Ramos (cell line): ENCODE results near the gene ITGA8.
"Not testable (repeated sequence)": the region's sequence is repeated elsewhere in the genome, so short reads cannot be mapped to it uniquely, and the experiment has no call there.

Experiments used
- in situ Hi-C: fragments of 300-500 bp; cut with MboI; formaldehyde crosslinking; loops from one replicate; pipeline ENCODE4 v1.14.3; 2022; ENCODE audit warnings: low sequenced_read_pairs; ENCODE audit not compliant: unreplicated experiment

The ITGA8 gene

DNA sequence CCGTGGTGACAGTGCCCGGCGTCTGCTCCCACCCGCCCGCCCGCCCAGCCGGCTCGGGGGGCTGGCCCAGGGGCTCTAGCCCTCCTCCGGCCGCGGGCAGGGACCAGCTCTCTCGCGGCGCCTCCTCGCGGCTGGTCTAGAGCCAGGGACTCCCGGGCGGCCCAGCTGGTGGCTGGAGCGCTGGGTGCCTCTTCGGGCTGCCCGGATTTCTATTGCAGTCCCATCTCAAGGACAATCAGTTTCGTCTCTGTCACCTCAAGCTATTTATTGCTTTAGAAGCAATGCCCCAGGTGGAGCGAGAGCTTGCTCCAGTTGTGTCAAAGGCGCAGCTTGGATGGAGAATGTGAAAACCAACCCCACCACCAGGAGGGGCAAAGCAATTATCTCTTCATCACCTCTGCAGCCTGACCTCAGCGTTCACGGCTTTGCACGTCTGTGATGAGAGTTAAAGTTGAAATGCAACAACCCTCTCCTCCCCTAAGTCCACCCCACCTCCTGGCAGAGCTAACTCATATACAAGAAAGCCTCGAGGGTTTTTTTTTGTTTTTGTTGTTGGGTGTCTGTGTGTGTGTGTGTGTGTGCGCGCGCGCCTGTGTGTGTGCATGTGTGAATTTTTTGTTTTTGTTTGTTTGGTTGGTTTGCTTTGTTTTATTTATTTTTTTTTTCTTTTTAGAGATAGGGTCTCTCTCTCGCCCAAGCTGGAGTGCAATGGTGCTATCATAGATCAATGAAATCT lies at the start of gene ITGA8:
ITGA8 (minus strand) TSS at position 24 of the 736 bp plus-strand sequence. CDS start 151 bp downstream, outside the sequence.
- in situ Hi-C loops: no loop called here

DNA sequence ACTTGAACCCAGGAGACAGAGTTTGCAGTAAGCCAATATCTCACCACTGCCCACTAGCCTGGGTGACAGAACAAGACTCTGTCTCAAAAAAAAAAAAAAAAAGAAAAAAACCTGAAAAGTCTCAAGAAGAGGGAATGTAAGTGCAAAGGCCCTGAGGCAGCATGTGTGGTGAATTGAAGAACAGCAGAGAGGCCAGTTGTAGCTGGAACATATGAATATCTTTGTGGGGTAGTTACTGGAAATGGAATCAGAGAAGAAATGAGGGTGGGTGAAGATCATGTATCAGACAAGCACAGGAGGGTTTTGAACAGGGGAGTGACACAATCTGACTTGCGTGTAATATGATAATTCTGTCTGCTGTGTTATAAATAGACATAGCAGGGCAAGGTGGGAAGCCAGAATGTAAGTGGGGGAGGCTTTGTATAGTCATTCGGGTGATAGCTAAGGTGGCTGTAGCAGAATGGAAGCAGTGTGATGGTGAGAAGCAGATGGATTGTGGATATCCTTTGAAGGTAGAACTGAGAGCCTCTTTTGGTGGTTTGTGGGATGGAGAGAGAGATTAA lies 45.3 kb upstream of the ITGA8 start:
- in situ Hi-C loops: no loop called here

DNA sequence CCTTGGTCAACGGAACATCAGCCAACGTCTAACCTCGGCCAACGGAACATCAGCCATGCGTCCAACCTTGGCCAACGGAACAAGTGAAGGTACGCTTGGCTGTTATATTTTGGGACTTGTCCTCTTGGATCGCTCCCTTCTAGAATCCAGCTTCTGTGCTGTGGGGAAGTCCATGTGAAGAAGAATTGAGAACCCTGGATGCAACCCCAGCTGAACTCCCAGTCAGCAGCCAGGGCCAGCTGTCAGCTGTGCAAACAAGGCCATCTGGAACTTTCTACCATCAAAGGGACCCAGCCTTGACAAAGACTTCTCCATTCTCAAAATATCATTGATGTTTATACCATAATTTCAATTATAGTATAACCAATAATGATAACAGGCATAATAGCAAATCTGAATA lies 43.3 kb upstream of the ITGA8 start:
- in situ Hi-C loops: no loop called here

DNA sequence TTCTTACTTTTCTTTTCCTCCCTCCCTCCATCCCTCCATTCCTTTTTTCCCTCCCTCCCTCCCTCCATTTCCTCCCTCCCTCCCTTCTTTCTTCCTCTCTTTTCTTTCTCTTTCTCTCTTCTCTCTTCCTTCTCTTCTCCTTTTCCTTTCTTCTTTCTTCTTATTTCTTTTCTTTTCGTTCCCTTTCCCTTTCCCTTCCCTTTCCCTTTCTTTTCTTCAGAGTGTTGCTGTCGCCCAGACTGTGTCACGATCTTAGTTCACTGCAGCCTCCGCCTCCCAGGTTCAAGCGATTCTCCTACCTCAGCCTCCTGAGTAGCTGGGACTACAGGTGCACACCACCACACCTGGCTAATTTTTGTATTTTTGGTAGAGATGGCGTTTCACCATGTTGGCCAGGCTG lies 42.5 kb upstream of the ITGA8 start:
- in situ Hi-C loops: not testable (repeated sequence)

DNA sequence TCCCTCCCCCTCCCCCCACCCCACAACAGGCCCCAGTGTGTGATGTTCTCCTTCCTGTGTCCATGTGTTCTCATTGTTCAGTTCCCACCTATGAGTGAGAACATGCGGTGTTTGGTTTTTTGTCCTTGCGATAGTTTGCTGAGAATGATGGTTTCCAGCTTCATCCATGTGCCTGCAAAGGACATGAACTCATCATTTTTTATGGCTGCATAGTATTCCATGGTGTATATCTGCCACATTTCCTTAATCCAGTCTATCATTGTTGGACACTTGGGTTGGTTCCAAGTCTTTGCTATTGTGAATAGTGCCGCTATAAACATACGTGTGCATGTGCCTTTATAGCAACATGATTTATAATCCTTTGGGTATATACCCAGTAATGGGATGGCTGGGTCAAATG lies 41.5 kb upstream of the ITGA8 start:
- in situ Hi-C loops: not testable (repeated sequence)

DNA sequence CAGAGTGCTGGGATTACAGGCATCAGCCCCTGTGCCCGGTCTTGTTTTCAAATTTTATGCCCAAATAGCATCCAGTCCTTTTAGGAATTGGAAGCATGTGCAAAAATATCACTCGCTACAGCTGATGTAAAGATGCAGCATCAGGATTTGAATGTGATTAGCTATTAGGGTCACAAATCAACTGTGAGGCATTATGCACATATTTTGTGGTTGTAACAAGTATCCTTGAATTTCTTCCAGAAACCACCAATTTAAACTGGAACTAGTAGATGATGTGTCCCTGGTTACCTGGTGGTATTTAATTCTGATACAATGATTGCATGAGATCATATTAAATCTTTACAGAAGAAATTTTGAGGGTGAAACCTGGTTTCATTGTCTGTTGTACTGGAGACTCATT lies 41.0 kb upstream of the ITGA8 start:
- in situ Hi-C loops: no loop called here

DNA sequence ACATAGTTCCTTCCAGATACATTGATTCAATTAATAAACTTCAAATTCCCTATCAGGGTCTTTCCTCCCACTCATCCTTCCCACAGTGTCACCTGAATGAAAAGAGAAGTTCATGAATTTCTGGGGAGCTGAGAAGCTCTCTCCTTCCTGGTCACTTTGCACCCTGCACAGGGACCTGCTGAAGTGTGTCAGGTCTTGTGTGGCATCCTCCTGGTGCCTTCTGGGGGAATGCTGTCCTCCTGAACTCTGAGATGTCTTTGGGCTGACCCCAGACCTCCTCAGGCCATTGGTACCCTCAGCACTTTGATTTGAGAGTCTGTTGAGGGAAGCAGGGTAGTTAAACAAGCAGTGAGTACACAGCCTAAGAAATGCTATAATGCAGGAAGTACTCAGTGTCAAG lies 39.5 kb upstream of the ITGA8 start:
- in situ Hi-C loops: no loop called here

DNA sequence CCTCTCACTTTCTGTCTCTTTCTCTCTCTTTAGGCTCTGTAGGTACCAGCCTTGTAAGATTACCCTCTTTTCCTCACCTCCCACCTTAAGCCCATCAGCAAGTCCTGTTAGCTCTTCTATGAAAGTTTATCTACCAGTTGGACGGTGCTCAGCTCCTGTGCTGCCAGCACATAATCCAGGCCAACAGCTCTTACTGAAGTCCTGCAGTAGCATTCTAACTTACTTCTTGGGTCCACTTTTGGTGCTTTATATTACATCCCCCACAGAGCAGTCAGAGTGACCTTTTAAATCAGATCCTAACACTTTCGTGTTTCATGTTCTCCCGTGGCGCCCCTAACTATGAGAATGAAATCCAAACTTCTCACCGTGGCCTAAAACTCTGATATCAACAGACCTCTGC lies 38.9 kb upstream of the ITGA8 start:
- in situ Hi-C loops: no loop called here

DNA sequence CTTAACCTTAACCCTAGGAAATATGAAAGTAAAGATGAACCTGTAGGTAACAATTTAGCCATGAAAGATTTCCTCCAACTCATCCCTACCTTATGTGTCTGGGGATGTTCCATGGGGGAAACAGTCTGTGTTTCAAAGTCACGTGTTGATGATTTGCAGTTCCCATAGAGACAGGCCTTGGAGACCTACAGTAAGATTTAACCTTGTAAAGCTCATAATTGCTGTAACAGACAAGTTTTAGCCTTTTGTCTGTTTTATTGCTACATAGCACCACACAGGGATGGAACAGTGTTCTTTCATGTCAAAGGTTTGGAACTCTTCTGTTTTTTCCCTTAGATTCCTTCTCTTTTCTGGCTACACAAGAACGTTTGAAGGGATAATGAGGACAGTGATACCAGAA lies 35.2 kb upstream of the ITGA8 start:
- in situ Hi-C loops: no loop called here

DNA sequence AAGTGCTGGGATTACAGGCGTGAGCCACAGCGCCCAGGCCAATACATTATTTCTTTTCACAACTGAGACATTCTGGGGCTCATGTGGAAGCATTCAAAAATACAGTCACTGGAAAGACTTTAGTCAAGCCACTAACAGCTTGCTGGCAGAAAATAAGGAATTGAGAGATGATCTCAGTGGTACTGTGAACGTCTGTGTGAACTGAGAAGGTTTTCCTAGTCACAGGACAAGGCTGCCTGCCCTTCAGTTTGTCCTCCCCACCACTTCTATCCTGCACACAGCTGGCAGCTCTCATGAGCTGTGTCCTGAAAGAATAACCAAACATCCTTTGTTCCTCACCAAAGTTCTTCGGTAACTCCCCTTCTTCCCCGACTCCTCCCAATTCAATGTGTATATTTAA lies 31.3 kb upstream of the ITGA8 start:
- in situ Hi-C loops: no loop called here

DNA sequence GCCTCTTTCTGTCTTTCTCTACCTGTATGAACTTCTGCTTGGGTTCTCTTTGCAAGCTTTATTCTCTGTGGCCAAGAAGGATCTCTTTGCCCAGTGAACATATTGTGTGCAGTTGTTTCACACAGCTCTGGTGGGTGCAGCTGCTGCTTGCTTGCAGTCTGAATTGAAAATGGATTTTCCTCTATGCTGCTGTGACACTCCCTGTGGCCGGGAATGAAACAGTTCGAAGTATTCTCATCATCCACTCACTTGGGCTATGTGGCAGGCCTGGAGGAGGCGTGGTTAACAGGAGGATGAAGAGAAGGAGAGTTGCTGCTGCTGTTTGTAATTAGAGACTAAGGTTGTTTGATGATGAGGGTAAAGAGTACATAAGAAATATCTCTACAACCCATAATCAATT lies 28.4 kb upstream of the ITGA8 start:
- in situ Hi-C loops: no loop called here

DNA sequence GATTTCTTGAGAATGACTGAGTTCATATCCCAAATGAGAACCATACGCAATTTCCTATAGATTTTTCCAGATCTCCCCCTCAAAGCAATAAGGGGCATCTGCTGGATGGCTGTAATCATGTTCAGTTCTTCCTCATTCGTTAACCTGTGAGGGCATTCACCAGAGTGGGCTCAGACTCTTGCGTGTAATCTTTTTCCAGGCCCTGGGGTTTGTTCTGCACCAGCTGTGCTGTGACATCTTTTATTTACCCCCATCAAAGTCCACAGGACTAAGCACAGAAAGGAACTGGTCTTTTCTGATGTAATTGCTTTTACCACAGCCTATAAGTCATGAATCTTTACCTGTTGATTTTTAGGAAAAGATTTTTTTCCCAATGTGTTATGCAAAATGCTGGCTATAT lies 27.9 kb upstream of the ITGA8 start:
- in situ Hi-C loops: no loop called here

DNA sequence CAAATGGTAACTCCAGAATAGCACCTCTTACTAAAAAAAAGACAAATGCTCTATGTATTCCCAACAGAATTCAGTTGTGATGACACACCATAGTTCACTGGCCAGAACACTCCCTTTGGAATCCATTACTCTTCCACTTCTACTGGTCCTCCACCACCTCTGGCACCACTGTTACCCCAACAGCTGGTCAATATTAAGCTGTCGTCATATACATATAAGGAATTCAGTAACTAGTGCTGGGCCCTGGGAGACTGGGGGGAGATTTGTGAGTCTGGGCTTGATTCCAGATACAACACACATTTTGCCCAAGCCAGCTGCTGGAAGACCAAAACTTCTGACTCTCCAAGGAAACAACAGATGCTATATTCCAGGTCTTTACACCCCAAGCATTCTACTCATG lies 26.0 kb upstream of the ITGA8 start:
- in situ Hi-C loops: no loop called here

DNA sequence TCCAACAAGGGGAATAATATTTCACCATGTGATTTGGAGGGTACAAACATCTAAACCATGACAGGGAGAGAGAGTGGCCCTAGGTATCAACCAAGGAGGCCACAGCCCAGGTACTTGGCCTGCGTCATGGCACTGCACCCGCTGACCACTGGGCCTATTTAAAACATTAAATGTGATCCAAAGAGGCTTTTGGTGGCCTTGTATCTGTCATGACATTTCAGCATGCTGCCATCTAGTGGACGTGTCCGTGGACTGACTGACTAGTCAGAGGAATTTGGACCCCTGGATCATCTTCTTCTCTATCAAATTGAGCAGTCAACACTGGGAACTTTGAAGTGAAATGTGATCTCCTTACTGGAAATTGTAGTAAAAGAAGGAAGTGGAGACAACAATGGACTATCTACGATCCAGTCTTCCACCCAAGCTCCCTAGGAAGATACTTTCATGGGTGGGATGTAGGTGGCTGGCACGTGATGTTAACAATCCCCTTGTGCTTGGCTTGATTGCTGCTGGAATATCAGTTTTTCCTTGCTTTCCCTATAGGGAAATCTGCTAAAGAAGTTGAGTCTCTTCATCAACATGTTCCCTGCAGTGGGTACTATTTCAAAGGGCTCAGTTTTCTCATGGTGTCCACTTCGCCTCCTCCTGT lies 24.6 kb upstream of the ITGA8 start:
- in situ Hi-C loops: no loop called here

DNA sequence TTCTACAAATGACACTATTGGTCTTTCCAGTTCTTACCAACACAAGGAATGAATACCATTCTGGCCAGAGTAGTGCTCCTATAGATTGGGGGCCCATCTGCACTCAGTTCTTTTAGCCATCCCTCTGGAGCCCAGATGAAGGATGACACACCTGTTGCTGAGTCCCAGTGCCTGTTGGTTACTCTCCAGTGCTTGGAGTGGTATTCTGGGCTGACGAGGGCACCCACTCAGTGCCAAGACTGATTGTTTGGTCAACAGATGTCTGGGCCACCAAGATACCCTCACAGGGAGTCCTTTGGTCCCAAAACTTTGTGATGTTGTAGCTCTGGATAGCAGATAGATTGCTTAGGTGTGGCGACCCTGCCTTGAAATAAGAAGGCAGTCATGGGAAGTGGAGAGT lies 23.7 kb upstream of the ITGA8 start:
- in situ Hi-C loops: no loop called here

DNA sequence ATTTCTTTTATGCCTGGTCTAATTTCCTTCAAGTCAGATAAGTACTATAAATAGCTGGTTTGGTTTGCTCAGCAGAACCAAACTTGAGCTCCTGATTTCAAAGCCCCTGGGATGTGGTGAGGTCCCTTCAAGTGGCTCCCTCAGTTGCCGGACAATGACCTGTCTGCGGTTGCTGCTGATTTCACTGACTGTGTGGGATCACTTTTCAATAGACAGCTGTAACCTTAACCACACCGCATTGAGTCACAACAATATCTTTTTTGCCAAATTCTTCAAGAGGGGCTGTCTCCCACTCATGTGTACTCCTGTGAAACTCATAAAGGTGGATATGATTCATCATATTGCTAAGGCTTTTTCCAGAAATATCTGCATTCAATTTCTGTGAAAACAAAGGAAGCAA lies 23.1 kb upstream of the ITGA8 start:
- in situ Hi-C loops: no loop called here

DNA sequence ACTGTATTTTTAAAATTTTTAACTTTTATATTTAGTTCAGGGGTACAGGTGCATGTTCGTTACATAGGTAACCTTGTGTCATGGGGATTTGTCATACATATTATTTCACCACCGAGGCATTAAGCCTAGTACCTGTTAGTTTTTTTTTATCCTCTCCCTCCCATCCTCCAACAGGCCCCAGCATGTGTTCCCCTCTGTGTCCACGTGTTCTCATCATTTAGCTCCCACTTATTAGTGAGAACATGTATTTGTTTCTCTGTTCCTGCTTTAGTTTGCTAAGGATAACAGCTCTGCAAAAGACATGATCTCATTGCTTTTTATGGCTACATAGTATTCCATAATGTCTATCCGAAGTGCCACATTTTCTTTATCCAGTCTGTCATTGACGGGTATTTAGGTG lies 22.4 kb upstream of the ITGA8 start:
- in situ Hi-C loops: no loop called here

DNA sequence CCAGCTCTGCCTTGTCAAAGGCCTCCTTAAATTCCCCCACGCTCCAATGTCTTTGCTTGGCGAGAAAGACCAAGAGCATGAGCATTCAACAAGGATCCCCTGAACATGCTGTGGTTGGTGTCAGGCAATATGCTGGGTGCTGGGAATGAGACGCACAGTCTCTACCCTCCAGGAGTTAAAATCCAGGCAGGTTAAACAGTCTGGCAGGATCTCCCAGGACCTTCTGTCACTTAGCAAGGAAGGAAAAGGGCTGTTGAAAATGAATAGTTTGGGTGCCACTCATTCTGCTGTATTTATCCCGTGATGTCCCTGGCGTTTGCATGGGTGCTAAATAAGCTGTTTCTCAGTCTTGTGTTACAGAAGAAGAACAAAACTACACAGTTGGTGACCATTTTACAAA lies 21.9 kb upstream of the ITGA8 start:
- in situ Hi-C loops: no loop called here

DNA sequence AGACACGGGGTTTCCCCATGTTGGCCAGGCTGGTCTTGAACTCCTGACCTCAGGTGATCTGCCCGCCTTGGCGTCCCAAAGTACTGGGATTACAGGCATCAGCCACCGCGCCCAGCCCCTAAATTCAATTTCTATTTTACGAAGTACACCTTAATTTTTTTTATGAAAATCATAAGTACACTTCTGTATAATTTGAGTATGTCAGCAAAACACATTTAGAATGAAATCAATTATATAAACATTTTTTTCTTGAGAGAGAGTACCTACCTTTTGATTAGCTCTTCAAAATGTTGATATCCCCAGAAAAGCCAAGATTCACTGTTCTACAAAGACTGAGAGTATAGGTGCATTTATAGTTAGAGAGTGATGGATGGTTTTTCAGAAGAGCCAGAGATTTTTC lies 20.5 kb upstream of the ITGA8 start:
- in situ Hi-C loops: no loop called here

DNA sequence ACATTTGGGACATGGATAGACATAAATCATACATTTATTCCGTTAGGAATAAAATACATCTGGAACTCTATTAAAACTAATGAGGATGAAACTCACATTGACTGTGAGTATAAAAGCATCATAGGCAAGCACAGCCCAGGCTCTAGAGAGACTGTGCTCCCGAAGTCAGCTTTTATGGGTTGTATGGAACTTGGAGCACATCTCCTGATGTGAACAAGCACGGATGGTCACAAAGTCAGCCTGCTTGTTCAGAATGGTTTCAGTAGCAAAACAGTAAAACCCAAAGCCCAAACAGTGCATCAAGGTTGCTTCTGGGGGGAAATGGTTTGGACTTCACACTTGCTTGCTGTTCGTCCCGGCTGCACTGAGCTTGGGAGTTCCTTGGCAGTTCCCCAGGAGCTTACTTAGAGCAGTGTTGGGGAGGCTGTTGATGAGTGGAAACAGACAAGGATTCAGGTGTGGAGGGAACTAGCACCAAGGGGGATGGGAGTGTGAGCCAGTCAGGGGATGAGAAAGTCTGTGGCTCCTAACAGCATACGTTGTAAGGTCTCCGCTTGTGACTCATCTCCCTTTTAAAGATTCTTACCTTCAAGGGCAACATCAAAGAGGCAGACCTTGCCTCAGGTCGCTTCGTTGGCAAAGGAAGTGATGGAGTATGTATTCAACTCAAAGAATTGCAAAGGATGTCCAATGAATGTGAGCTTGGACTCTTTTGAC lies 19.7 kb upstream of the ITGA8 start:
- in situ Hi-C loops: no loop called here

DNA sequence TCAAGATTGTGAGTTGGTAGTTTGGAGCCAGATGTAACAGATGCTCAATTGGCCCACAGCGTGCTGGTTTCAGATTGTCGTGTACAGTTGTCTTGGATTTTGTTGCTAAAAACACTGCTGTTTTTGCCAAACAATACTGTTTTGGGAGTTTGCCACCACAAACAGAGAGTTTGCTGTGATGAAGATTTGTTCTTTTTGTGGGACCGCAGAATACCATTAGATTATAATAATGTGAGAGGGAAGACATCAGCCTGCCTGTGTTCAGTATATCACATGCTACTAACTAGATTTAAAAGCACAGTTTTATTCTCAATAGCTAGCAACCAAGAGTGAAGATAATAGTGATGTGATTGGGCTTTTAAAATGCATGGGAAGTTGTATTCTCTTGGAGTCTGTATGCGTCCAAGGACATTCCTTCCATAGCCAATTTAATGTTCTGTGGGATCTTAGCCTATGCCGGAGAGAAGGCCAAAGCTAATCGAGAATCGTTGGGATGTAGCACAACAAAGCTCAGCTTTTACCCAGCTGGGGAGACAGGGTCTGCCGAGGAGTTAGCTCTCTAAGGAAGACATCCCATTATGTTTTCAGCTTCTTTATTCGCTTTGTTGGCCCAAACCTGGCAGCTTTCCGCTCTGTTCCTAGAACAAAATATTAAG lies 18.7 kb upstream of the ITGA8 start:
- in situ Hi-C loops: no loop called here
